Cerebellar nuclear complex (tissue), 1 donor: ENCODE results near the gene ABCA2.

Experiments used
- DNase-seq, 2 experiments: peaks; one replicate each; lab custom pipeline; 2025; lab: John Stamatoyannopoulos, UW

ABCA2 gene

DNA sequence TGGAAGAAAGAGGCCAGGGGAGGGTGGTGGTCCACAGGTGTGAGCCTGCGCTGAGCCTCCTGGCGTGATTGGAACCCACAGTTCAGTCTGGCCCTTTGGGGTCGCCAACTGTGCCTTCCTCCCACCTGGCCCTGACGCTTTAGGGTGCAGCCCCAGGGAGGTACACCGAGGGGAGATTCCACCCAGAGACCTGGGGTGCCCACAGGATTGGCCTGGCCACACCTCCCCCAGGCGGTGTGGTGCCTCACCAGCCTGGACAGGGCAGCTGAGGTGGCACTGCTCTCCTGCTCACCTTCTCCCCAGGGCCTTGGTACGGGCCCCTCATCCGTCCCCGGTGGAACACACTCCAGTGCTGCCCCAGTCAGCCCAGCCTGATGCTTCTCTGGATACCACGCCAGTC lies 30.7 kb downstream of the ABCA2 start:
- DNase-seq: no peak

DNA sequence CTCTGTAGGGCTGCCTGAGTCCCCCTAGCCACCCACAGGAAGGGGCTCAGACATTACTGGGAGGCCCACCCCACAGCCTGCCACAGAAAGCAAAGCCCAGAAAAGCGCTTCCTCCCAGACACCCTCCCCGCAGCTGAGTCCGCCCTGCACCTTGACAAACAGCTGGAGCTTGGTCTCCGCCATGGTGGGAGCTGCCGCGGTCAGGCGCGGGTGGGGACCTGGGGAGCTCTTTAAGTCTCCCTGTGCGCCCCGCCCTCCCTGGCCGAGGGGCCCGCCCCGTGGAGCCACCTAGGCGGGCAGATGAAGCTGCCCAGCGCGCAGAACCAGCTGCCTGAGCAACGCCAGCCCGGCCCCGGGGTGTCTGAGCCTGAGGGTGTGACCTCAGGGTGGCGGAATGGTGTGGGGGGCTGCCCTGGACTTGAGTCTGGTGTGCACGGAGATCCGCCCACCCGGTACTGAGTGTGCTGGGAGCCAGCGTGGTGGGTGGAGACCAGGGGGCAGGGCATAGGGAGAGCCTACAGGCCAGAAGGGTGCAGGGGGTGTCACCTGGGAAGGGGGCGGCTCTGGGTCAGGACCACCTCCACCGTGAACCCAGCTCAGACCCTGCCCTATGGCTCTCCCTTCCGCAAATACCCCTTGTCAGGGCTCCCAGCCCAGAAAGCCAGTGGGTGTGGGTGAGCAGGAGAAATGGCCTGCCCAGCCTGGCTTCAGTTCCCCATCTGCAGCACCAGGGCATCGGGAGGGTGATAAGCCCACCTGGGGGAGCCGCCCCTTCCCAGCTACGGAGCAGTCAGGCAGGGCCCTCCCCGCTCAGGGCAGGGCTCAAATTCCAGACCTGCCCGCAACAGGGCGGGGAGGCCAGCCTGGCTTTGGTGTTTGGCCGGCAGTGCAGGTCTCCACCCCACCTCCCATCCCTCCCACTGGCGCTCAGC lies 31.4 kb downstream of the ABCA2 start, which contains the start of gene CLIC3:
TSS of gene CLIC3 (minus strand) at position 208 of the 932 bp plus-strand sequence. CDS start at position 183, 25 bp downstream.
- no peak for DNase-seq

DNA sequence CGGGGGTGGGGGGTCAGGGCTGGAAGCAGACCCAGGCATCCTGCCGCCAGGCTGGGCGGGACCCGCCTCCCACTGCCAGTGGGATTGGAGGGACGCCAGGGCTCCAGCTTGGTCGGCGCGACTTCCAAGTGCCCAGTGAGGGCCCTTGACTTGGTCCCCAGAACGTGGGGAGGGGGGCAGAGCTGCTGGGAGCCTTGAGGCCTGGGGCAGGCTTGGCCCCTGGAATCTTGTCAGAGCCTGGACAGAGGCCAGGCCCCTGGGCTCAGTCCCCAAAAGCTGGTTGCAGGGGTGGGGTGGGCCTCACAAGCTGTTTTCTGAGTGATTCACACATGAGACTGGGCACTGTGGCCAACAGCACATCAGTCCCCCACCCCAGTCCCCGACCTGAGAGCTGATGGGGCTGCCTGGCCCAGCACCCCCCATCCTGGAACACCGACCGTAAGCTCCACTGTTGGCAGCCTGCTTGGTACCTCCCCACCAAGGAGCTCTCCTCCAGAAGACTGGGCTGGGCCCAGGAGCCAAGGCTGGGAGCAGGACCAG lies 32.2 kb downstream of the ABCA2 start:
- DNase-seq: no peak

DNA sequence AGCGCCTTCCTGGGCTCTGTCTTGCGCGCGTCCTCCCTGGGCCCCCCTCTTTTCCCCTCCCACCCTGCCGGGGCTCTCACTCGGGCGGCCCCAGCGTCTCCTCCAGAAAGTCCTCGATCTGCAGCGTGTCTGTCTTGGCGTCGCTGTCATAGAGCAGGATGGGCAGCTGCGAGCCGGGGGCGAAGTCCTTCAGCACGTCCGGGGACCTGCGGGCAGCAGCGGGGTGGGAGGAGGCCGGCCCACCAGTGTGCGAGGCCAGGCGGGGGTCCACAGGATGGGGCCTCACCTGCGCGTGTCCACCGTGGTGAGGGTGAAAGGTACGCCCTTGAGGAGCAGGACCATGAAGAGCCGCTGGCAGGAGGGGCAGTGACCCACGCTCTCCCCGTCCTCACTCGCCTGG lies 32.7 kb downstream of the ABCA2 start:
- no peak for DNase-seq

DNA sequence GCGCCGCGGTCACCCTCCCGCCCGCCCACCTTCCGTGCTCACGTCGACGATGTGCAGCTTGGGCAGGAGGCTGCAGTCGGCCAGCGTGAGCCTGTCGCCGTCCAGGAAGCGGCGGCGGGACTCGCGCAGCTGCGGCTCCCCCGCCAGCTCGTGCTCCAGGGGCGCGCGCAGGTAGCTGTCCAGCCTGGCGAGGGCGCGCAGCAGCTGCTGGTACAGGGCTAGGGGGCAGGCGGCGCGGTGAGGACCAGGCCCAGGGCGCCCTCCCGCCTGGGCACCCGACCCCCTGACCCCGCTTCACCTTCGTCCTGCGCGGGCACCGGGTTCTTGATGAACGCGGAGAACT lies 33.2 kb downstream of the ABCA2 start:
- no peak for DNase-seq

DNA sequence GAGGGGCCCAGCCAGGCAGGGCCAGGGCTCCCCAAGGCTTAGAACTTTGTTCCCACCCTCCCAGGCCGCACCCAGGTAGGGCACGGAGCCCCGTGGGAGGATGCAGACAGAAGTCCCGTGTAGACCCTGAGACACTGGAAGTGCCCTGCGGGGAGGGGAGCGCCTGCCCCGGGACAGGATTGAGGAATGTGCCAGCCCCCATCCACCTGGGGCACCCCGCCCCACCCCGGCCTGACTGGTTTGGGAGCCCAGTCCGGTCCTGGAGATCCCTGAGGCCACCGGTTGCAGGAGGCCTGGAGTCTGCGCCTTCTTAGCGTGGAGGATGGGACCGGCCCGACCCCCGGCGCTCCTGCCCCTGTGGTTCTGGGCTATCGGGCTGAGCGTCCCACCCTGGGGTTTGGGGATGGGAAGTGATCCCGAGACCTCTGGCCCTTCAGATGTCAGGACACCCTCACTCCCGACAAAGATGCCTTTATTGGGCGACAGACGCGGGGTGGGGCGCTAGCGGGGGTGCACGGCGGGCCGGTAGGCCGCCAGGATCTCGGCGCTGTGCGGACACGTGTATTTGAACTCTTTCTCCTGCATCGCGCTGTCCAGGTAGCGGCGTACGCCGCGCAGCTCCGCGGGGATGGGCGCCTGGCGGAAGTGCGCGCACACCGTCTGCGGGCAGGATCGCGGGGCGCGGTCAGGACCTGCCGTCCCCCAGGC lies 33.7 kb downstream of the ABCA2 start:
- no peak for DNase-seq

DNA sequence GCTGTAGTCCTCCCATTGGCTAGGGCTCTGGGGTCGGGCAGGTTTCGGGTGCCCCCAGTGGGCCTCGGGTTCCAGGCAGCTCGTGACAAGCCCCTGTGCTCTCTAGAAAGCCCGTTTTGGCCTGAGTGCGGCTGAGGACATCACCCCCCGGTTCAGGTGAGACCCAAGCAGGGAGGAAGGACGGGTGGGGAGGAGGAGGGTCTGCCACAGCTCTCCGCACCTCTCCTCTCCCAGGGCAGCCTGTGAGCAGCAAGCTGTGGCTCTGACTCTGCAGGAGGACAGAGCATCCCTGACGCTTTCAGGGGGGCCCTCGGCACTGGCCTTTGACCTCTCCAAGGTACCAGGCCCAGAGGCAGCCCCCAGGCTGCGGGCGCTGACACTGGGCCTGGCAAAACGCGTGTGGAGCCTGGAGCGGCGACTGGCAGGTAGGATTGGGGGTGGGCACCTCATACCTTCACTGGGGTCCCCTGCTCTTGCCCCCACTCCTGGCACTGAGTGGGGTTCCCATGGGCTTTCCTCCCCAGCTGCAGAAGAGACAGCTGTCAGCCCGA lies 35.1 kb downstream of the ABCA2 start:
- no peak for DNase-seq

DNA sequence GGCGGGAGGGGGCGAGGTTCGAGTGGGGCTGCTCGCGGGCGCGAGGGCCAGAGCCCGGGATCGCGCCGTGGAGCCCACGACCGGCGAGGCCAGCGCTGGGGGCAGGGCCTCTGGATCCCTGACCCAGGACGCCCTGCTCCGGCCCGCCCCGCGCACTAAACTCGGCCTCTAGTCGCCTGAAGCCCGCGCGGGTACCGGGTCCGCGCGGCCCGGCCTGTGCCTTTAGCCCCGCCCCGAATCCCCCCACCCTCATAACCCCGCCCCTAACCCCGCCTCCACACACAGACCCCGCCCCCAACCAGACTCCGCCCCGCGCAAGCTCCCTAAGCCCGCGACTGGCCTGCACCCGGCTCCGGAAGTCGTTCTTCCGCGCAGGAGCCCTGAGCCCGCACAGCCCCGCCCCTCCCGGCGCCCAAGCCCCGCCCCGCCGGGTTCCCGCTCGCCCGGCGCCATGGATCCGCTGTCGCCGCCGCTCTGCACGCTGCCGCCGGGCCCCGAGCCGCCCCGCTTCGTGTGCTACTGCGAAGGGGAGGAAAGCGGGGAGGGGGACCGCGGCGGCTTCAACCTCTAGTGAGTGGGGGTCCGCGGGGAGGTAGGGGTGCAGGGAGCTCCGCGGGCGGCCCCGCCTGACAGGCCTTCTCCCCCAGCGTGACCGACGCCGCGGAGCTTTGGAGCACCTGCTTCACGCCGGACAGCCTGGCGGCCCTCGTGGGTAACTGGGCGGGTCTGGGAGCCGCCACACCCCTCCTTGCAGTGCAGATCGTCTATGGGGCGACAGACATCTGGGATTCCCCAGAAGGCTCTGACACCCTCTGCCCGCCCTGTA lies 35.8 kb downstream of the ABCA2 start, which contains the start of gene PAXX:
TSS of gene PAXX (plus strand) at position 430 of the 826 bp plus-strand sequence. CDS start at position 452, 22 bp downstream.
- peak; percentile 33 to 52 for DNase-seq

DNA sequence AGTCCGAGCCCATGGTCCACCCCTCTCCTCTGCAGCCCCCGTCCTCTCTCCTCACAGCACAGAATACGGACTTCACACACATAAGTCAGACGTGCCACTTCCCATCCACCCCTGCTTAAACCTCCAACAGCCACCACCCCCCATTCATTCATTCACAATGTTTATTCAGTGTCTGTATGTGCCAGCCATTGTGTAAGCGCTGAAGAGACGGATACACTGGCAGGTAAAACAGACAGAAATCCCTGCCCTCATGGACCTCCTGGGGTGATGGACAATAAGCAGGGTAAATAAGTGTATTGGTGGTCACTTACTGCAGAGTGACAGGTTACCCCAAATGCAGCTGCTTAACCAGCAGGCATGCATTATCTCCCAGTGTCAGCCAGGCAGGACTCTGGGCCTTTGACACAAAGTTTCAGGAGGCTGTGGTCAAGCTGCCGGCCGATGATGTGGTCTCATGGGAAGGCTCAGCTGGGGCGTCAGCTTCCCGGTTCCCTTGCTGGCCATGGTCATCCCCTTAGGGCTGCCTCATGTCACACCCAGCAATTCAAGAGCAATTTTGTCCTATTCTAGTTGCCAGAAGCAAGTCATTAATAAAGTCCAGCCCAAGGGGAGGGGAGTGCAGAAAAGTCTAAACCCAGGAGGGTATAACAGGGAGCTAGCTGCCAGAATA lies 37.7 kb downstream of the ABCA2 start:
- DNase-seq: no peak

DNA sequence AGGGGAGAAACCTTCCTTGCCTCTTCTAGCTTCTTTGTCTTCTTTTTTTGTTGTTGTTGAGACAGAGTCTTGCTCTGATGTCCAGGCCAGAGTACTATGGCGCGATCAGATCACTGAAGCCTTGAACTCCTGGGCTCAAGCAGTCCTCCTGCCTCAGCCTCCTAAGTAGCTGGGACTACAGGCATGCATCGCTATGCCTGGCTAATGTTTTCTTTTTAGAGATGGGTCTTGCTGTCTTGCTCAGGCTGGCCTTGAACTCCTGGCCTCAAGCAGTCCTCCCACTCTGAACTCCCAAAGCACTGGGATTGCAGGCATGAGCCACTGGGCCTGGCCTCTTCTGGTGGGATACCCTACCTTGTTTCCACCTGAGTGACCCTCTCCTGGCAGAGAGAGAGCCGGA lies 39.2 kb downstream of the ABCA2 start:
- no peak for DNase-seq

DNA sequence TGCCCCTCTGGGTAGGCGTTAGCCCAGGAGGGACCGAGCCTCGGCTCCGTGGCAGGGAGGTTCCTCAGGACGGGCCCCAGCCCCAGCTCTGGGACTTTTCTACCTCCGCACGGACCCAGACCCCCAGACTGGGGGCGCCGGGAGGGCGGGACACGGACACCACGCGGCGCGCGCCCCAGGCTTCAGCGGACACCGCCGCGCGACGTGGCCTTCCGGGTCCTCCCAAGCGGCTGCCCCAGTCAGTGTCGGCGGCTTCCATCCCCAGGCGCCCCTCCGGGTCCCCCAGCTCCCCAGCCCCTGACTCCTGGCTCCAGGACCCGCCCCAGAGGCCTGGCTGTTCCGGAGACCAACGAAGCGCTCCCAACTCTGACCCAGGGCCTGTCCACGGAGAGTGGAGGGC lies 42.2 kb downstream of the ABCA2 start:
- no peak for DNase-seq

DNA sequence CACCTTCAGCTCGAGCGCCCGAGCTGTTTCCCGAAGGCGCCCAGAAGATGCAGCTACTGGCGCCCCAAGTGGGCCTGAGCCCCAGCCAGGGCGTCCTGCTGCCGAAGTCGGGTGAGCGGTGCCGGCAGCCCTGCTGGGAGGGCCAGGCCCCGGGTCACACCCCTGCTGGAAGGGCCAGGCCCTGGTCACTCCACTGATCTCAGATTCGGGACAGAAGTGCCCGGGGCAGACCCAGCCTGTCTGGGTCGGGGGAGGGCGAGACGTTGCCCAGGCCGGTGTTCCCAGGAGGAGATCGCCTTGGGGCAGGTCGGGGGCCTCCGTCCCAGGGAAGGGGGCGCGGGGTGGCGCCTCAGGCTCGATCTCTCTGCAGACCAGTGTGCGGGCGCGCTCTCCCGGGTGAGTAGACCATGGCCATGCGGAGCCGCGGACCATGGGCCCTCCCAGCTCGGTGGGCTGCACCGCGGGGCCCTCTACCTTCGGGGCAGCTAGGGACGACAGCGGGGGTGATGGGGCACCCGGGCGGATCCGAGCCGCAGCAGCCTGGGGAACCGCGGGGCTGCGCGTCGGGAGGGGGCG lies 42.9 kb downstream of the ABCA2 start:
- DNase-seq: no peak

DNA sequence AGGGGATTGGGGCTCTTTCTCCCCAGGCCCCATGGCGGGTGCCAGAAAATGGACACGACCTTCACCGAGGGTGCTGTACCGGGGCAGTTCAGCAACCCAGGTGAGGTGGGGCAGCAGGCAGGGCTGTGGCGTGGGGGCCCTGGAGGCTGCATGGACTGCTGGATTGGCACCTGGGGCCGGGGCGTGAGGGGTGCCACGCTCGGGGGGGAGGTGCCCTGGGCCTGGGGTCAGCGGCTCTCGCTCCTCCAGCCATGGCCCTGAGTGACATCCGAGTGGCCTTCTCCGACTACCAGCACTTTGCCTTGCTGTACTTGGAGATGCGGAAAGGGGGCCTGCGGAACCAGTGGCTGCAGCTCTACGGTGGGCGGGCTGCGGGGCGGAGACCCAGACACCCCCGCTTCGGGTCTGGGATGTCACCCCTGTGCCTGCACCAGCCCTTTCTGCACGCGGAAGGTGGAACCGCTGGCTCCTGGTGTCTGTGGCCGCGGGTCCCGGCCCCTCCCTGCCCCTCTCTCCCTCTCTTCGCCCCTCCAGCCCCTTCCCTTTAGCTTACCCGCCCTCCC lies 43.5 kb downstream of the ABCA2 start:
- DNase-seq: no peak

DNA sequence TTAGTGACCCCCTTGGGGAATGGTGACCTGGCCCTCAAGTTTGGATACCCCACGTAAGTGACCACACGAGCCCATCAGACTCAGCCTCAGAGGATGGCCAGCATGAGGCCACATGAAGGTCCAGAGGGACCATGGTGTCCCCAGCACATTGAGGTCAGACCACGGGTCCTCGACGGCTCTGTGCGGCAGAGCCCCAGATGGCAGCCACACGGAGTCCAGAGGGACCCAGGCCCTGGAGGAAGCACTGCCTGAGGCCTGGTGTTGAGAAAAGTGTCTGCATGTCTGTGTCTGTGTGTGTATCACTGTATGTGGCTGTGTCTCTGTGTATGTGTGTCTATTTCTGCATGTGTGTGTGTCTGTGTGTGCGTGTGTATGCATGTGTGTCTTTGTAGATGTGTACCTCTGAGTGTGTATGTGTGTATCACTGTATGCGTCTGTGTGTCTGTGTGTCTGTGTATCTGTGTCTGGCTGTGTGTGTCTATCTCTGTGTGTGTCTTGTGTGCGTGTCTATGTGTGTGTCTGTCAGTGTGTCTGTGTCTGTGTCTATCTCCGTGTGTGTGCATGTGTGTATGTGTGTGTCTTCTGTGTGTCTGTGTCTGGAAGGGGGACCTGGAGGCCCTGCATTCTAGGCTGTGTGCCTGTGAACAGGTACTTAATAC lies 44.3 kb downstream of the ABCA2 start:
- no peak for DNase-seq

DNA sequence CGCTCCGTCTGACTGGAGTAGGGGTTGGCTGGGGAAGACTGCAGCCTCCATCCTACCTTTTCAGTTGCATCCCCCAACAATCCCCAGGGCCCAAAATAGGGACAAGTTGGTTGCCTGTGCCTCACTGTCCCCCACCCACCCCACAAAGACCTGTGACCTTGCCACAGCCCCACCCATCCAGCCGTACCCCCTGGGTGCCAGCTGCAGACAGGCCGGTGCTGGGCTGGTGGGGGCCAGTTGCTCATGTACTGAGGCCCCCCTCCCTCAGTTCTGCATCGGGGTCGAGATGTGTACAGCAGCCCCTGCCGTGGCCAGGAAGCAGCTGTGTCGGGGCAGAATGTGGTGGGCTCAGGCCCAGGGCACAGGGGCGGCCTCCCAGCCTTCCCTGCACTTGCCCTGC lies 44.9 kb downstream of the ABCA2 start:
- no peak for DNase-seq

DNA sequence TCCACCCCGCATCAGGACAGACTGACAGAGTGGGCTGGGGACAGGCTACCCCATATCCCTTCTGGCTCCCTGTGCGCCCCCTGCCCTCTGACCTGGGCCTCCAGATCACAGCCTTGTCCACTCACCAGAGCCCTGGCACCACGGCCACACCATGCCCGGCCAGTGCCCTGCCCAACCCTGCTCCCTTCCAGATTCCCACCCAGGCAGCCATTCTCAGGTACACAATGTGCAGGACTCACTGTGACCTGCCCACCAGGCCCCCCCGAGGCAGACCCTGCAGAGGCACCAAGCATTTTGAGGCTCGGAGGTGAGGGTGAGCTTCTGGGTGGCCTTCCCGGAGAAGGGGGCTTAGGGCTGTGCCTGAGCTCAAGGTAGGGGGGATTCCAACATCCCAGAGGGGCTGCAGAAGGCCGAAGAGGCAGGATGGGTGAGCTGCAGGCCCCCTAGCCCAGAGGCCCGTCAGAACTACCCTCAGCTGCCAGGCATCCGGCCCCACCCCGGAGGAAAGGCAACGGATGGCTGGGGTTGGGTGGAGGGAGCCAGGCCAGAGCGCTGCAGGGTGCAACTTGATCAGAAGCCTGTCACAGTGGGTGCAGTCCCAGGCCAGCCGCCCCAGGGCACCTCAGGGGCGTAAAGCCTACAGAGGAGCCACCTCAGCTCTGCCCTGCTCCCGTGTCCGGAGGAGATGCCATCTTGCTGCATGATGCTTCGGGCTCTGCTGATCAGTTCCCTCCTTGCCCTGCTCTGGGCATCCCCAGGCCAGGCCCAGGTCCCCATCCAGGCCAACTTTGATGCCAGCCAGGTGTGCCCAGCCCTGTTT lies 45.6 kb downstream of the ABCA2 start, which contains the start of gene LCNL1:
TSS of gene LCNL1 (plus strand) at position 762 of the 820 bp plus-strand sequence. CDS start 594 bp downstream, outside the sequence.
- no peak for DNase-seq

DNA sequence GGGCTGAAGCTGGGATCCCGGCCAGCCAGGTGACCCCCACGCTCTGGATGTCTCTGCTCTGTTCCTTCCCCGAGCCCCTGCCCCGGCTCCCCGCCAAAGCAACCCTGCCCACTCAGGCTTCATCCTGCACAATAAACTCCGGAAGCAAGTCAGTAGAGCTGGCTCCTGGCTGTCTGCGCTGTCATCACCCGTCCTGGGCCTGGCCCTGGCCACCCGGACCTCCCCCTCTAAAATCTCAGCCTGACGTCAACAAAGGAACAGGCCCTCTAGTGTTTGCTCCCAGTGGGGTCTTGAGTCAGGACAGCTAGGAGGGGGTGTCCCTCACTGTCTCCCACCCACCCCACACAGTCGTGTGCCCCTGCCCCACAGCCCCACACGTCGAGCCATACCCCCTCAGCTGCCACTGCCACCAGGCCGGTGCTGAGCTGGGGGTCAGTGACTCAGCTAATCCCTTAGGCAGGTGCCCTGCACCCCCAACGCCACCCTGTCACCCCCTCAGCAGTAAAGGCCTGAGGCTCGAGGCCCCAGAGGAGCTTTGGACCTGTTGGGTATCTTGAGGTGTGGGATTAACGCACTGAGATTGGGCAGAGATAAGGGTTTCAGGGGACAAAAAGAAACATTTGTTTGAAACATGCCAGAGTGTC lies 46.3 kb downstream of the ABCA2 start:
- no peak for DNase-seq
